ENCODE measurements around the gene METAP1D.
"Not testable (repeated sequence)": the region's sequence is repeated elsewhere in the genome, so short reads cannot be mapped to it uniquely, and the experiment has no call there.

Gene METAP1D

DNA sequence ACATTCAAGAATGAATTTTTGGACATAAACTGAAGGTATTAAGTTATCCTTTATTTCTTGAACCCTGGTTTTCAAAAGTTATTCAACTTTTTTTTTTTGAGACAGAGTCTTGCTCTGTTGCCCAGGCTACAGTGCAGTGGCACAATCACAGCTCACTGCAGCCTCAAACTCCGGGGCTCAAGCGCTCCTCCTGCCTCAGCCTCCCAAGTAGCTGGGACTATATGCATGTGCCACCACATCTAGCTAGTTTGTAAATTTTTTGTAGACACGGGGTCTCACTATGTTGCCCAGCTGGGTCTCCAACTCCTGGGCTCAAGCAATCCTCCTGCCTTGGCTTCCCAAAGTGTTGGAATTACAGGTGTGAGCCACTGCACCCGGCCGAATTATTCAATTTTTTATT is 2.7 kb upstream of the METAP1D start:
- DNase-seq (ENCODE audit: low read depth), result not testable (repeated sequence)

GRCh38 chr2:171999161-171999560 is 592 bp upstream of the METAP1D start:
- no peak for DNase-seq (ENCODE audit: low read depth)

GRCh38 chr2:172000696-172001361 is 1.1 kb downstream of the METAP1D start:
- DNase-seq (ENCODE audit: low read depth), result no peak

- DNase-seq (ENCODE audit: low read depth), result no peak
These were observed 7.6 kb downstream of the METAP1D start for GRCh38 chr2:172007372-172007771.

DNA sequence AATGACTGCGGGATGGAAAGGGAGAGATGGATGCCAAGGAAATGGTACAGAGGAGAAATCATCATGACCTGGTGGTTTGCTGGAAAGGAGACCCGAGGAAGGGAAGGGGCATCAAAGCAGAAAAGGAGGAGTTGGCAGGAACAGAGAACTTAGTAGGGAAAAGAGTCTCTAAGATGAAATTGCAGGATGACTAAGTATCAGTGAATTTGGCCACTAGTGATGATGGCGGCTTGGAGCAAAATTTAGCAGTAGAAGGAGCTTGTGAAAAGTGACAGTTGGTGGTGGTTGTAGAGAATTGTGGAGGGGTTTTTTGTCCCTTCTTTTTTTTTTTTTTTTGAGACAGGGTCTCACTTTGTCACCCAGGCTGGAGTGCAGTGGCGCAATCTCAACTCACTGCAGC is 10.1 kb downstream of the METAP1D start:
- DNase-seq (ENCODE audit: low read depth), result no peak

DNA sequence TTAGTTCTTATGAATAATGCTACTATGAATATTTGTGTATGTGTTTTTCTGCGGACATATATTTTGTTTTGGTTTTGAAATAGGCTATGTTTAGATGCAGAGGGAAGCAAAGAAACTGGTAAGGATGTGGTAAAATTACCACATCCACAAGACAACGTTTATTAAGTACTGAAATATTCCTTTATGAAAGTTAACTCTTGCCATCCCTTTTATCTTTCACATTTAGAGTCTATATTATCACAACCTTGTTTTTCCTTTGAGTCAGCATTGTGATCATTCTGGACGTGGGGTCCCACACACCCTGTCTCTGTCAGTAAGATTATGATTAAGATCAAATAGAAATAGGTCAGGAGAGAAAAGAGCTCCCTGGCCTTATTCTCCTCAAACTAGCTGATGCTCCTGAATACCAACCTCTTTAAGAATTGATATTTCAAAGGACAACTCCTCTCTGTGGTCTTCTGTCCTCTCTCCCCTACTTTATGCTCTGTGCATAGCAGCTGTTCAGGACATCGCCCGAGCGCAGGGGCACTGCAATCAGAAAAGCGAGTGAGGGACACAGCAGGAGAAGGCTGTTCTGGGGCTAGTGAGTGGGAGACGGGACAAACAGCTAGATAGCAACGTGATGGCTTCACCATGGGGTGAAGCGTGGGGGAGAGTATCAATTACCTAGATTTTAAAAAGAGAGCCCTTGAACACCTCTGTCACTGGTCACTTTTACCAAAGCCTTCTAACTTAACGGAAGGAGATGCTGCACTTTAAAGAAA is 12.2 kb downstream of the METAP1D start:
- no peak for DNase-seq (ENCODE audit: low read depth)

DNA sequence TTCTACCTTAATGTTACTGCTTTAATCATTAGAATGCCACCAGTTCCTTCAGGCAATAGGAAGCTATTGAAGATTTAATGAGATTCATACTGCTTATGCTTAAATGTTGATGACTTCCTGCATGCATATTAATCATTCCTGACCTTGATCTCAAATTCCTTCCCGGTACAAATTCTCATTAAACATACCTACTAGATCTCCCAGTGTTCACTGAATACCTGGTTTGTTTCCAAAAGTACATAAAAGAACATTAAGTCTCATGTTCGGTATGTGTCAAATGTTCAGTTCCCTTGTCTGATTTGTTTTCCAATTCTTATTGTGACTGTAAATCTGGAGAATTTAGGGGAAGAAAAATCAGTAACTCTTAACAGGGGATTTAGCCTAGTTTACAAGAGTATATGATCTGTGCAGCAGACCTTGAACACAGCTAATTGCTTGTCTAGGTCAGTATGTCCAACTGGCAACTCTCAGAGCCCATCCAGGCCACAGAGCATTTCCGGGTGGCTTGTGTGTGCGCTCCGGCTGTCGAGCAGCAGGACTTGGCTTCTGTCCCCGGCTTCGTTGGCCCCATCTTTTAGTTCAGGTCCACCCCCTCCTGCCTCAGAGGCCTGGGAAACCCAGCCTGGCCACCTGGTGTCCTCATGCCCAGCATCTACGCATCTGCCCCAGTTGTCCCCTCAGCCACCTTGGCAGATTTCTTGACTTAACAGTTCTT is 13.1 kb downstream of the METAP1D start:
- no peak for DNase-seq (ENCODE audit: low read depth)

- DNase-seq (ENCODE audit: low read depth), result no peak
These were observed 13.6 kb downstream of the METAP1D start for GRCh38 chr2:172013396-172013795.

- no peak for DNase-seq (ENCODE audit: low read depth)
These were observed 21.6 kb downstream of the METAP1D start for GRCh38 chr2:172021074-172021931.

DNA sequence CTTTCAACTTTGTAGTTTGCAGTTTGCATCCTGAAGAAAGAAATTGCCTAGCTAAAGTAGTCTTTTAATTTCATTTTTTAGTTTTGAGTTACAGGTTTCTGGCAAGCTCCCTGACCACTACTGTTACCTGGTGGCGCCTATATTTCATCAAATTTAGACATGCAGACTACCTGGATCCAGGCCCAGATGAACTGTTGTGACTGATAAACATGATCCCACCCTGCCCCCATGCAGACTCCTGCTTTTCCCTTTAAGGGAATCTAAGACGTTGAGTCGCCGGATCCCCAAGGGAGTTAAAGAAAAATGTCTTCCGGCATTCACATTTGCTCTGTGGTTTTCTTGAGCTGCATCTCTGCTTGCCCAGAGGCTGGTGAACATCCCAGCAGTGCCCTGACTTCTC is 22.2 kb downstream of the METAP1D start:
- no peak for DNase-seq (ENCODE audit: low read depth)

DNA sequence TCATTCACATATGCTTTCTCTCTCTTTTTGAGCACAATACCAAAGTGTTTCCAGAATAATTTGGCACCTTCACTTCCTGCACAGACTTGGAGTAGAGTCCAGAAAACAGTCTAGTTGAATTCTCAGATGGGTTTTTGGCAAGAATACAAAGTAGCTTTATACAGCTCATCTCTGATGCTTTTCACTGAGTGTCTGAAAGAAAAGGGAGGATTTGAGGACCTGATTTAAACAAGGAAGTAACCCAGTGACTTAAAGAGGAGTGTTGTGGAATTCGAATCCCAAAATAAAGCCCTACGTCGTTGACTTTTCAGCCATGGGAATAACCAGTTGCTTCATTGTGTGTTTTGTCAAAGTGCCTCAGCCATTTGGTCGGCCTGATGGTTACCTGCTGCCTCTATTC is 31.8 kb downstream of the METAP1D start:
- DNase-seq (ENCODE audit: low read depth), result no peak

DNA sequence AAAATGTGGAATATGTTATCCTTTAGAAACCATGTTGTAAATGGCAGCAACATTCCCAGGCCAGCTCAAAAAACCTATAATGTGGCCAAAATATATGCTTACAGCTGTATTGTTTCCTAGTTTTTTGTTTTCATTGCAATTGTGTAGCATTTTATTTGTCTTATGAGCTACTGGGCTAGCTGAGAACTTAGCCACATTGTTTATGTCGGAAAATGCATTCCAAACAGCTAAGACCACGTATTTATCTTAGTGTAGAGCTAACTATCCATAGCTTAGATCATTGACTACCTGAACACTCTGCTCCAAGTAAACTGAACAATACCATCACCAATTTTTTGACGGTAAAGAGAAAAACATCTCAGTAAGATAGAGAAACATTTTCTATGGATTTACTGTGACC is 38.4 kb downstream of the METAP1D start:
- no peak for DNase-seq (ENCODE audit: low read depth)

DNA sequence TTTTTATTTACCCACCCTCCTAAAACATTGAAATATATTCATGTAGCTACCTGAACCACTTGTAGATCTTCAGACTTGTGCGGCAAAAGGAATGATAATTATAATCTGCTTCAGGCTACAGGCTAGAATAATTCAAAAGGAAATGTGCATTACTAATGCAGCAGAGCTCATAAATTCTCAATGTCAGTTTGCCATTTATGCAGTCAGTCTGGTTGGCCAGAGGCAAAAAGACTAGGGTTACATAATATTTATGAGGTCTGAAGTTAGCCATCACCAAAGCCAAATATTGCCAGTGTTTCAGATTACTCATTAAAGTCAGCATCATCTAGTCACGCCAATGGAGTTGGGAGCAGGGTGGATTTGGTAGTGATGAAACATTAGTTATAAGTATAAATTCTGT is 38.9 kb downstream of the METAP1D start:
- DNase-seq (ENCODE audit: low read depth), result no peak

DNA sequence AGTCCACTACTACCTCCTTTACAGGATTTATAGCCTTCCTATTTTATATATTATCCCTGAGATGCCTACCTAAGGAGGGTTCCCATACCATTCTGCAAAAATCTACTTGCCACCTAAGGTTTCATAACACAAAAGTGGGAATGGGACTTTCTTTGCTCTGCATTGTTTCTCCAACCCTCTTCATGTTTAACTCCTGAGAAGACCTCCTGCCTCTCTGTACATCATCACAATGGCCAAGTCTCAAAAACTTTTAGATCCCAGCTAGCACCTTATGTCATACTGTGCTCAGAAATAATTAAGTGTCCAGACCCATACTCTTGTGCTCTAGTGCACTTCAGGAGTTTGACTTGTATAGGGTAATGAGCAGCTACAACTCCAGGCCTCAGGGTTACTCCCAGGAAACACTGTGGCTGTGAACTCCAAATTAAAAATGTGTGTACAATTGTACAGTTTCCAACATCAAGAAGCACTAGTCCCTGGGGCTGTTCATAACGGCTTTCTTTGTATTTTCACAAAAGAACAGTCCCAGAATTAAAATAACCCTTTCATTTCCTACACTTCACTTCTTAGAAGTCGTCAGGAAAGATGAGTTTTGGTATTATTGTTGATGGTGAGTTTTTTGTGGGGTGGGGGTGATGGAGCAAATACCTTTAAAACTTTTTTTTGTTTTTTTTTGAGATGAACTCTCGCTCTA is 39.4 kb downstream of the METAP1D start:
- DNase-seq (ENCODE audit: low read depth), result no peak

DNA sequence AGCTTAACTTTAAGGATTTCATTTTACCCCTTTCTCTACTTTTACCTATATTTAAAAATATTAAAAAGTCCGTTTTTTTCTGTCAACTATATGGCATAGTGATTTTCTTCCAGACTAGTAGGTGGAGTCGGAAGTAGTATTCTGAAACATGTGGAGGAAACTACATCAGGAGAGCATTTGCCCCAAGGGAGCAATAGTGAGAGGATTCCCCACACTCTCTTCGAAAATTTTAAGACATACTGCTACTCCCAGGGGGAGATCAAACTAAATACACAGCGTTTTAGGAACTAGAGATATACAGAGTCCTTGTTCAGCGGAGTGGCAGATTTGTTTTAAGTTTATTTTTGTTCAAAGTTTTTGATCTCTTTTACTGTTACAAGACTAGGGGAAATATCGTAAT is 40.6 kb downstream of the METAP1D start:
- no peak for DNase-seq (ENCODE audit: low read depth)

- no peak for DNase-seq (ENCODE audit: low read depth)
These were observed 46.4 kb downstream of the METAP1D start for GRCh38 chr2:172046080-172046678.

GRCh38 chr2:172046866-172047565 is 47.3 kb downstream of the METAP1D start:
- no peak for DNase-seq (ENCODE audit: low read depth)

DNA sequence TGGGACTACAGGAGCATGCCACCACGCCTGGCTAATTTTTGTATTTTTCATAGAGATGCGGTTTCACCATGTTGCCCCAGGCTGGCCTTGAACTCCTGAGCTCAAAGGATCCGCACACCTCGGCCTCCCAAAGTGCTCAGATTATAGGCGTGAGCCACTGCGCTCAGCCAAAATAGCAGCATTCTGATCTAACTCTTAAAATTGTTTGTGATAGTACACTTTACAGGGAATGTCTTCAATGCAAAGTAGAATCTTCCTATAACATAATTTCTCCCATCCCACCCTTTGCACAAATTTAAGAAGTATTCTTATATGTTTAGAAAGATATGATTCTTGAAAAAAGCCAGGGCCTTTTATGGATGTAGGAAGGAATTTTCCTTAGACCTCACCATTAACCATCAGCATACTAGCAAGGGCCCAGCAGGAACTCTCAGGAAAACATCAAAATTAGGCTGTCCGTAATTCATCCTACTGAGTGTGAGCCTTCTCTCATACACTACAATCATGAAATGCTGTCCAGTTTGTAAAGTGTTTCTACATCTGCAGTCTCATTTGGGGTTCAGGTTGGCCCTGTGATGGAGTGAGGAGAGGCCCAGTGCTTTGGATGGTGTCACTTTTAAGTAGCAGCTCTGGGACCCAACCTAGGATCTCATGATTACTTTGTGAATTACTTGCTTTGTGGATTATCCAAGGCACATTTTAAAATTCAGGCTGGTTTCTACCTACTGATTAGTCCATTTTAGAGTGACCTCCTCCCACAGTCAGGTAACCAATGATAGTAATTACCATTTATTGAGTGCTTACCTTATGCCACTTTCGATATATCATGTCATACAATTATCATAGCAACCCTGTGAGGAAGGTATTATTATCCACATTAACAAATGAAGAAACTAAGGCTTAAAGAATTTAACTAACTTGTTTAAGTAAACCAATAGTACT is 48.1 kb downstream of the METAP1D start:
- no peak for DNase-seq (ENCODE audit: low read depth)

Measured in stimulated activated CD8-positive, alpha-beta memory T cell treated with anti-CD3 and anti-CD28 coated beads, Interleukin-12 subunit alpha, Interleukin-12 subunit beta, amount 100 ng/mL, for 1 hour (primary cell).